HG03097 (cell line): ENCODE results near the gene TMEM72.

Experiments used
- ATAC-seq: cut with Tn5 transposase; IDR thresholded peaks from one replicate; pipeline ENCODE4 v1.9.1; 2021; ENCODE audit not compliant: unreplicated experiment, low FRiP score

TMEM72 gene

DNA sequence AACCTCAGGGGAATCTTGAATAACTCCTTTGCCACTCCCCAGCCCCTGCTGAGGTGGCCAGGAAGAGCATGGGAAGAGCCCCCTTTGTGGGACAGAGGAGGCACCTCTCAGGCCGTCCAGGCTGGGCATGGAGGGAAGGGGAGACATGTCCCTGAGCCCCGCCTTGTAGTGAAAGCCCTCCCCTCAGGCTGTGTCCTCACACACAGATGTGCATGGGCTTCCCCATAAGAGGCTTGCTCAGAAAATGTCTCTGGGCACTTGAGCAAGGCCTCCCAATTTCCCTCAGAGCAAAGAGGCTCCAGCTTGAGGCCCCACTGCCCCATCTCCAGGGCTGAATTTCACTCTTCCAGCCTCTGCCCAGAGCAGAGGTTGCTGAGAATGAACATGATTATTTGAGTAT lies 3.8 kb downstream of the TMEM72 start:
- no peak for ATAC-seq

DNA sequence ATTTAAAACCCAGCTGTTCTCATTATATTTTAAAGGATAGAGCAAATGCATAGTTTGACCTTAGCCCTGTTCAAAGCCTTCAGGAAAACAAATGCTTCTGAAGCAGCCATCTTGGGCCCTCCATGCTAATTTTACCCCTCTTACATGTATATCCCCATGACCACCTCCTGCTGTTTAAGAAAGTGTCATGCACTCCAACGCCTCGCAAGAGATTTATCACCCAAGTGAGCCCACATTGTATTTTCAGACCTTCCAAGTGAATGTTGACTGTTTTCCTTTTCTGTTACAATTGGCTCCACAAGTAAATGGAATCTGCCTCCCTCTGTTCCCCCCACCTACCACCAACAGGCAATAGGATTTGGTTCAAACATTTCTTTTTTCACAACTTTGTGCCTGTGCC lies 5.3 kb downstream of the TMEM72 start:
- ATAC-seq = no peak

DNA sequence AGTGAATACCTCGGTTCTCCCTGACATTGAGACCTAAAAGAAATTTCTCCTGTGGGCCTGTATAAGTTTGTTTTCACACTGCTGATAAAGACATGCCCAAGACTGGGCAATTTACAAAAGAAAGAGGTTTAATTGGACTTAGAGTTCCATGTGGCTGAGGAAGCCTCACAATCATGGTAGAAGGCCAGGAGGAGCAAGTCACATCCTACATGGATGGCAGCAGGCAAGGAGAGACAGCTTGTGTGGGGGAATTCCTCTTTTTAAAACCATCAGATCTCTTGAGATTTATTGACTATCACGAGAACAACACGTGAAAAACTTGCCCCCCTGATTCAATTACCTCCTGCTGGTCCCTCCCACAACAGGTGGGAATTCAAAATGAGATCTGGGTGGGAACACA lies 6.7 kb downstream of the TMEM72 start:
- no peak for ATAC-seq

- ATAC-seq = no peak
Observed at GRCh38 chr10:44920252-44920651, 9.1 kb downstream of the TMEM72 start.

GRCh38 chr10:44921061-44921460 lies 9.9 kb downstream of the TMEM72 start:
- no peak for ATAC-seq

GRCh38 chr10:44921506-44921905 lies 10.4 kb downstream of the TMEM72 start:
- no peak for ATAC-seq

GRCh38 chr10:44922021-44922420 lies 10.9 kb downstream of the TMEM72 start:
- ATAC-seq = no peak

DNA sequence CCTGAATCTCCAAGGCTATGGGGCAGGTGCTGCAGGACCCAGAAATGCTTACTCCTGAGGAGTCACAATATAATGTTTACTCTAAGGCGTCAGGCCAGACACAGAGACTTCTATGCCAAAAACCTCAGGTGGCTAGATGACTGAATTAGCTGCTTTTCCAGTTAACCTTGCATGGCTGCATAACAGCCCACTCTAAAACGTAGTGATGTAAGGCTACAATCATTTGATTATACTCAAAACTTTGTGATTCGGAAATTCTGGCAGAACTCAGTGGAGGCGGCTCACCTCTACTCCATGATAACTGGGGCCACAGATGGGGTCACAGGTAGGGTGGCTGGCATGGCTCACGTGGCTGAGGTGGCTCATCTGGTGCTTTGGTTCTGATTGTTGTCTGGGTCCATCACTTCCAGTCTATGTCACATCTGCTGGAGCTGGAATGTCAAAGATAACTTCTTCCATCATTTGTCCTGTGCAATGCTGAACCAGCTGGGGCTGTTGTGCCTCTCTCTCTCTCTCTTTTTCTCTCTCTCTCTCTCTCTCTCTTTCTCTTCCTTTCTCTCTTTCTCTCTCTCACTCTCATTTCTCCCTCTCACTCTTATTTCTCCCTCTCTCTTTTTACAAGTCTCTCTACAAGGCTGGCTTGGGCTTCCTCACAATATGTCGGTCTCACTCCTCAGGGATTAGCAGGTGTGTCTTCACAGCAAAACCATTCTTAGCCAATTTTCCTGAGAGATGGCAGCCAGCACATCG lies 11.8 kb downstream of the TMEM72 start:
- ATAC-seq = no peak

DNA sequence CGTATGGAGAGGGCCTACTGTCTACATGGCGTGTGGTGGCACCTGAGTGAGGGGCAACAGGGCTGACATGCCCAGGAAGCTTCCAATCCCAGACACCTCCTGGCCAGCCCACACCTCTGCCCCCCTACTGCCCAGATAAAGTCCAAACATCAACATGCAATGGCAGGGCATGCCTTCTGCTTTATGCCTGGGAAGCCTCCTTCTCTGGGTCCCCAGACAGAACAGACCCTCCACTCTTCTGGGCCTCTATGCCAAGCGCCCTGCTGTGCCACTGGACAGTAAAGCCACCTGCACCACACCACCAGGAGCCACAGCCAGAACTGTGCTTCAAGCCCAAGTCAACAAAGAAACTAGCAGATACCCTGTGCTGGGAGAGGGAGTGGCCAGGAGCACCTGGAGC lies 12.5 kb downstream of the TMEM72 start:
- ATAC-seq = no peak

DNA sequence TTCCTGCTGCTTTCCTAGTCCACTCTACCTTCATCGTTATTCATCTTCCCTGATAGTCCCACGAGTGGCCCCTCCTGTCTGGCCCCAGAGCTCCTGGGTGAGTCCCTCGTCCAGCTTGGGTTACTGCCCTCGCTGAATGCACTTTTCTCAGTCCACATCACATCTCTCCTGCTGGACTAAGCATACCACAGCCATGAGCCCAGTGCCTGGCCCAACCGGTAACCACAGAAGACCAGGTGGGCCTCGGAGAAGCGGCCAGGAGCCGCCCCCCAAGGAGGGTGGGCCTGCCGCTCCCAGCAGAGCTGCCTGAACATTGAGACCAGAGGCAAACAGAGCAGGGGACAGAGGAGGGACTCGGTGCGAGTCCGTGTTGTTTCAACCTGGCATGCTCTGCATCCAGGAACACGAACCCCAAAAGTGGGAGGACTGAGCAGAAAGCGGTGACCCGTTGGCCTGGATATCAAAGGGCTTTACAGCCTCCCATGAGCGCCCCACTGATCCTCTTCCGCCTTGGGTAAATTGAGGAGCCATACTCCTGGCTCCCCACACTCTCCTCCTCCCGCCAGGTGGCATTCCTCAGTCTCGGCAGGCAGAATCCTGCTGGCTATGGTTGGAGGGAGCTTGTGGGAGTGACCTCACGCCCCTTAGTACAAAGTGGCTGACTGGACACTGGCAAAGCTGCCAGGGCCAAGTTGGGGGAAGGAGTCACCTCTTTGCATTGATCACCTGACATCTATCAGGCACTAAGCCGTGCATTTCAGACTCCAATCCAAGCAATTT lies 13.3 kb downstream of the TMEM72 start:
- ATAC-seq = no peak

DNA sequence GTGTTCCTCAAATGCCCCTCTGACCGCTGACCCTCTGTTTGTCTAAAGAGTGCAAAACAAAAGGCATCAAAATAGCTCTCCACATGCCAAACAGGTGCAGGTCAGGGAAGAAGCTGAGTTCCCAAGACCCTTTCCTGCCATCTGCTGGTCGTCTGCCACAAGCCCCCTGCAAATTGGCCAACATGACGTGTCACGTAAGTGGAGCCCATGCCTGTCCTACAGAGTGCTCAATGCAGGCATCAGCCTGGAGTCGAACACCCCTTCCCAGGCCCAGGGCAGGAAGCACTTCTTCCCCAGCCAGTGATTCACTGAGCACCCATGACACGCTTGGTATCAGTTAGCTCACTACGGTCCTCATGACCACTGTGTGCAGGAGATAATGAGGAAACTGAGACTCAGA lies 14.1 kb downstream of the TMEM72 start:
- ATAC-seq = no peak

DNA sequence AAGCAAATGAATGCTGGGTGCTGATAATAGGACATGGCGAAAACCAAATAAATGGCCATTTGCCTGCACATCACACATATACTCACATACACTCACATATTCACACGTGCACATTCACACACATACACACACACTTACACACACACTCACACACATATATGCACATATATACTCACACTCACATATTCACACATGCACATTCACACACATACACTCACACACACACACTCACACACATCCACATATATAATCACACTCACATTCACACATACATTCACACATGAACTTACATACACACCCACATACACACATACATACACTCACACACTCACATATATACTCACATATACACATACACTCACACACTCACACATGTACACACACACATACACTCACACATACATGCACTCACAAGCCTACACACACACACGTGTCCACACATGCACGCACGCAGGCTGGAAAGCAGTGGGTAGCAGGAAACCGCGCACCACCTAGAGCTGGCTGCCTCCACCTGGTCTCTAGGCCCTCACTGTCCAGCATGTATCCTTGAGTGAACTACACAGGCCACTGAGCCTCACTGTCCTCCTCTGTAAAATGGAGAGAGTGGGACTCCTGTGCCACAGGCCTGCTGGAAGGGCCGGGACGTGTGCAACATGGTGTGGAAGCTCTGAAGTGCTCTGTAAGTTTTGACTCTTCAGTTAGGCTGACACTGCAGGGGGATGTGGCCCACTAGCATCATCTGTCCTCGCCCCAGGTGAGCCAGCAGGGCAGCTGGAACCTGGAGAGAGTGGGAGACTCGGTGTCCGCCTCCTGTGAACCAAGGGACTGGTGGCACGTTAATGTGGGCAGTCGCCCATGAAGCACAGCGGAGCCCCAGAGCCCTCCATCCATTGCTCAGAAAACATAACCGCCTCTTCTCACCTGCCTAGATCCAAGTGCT lies 14.9 kb downstream of the TMEM72 start:
- no peak for ATAC-seq

- ATAC-seq = no peak
Observed at GRCh38 chr10:44926751-44927351, 15.7 kb downstream of the TMEM72 start.

GRCh38 chr10:44927352-44927751 lies 16.2 kb downstream of the TMEM72 start:
- no peak for ATAC-seq

GRCh38 chr10:44928462-44928861 lies 17.3 kb downstream of the TMEM72 start:
- no peak for ATAC-seq

- no peak for ATAC-seq
Observed at GRCh38 chr10:44929356-44930255, 18.5 kb downstream of the TMEM72 start.

DNA sequence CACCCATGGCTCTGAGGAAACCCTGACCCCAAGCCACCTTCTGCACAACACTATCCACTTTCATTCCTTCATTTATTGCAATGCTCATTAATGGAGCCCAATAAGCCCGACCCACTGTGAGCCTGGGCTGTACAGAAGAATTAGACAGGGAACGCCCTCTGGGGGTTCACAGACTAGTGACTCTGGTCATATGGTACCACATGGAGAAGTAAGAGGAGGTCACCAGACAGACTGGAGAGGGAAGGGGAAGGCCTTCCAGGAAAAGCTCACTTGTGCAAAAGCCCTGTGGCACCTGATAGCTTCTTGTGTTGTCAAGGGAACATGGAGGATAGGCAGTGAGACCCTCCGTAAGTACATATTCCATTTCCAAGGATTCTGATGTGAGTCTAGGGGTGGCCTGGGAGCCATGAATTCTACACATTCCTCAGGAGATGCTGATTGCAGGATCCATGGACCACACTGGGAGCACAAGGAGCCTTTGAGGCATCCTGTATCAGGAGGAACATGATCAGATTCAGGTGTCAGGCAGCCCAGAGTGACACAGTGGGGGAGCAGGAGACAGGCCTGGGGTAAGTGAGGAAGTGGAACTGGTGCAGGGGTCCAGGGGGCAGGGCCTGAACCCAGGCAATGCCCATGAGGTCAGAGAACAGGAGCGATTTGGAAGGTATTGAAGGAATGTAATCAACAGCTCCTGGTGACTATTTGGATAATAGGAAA lies 19.9 kb downstream of the TMEM72 start:
- no peak for ATAC-seq

DNA sequence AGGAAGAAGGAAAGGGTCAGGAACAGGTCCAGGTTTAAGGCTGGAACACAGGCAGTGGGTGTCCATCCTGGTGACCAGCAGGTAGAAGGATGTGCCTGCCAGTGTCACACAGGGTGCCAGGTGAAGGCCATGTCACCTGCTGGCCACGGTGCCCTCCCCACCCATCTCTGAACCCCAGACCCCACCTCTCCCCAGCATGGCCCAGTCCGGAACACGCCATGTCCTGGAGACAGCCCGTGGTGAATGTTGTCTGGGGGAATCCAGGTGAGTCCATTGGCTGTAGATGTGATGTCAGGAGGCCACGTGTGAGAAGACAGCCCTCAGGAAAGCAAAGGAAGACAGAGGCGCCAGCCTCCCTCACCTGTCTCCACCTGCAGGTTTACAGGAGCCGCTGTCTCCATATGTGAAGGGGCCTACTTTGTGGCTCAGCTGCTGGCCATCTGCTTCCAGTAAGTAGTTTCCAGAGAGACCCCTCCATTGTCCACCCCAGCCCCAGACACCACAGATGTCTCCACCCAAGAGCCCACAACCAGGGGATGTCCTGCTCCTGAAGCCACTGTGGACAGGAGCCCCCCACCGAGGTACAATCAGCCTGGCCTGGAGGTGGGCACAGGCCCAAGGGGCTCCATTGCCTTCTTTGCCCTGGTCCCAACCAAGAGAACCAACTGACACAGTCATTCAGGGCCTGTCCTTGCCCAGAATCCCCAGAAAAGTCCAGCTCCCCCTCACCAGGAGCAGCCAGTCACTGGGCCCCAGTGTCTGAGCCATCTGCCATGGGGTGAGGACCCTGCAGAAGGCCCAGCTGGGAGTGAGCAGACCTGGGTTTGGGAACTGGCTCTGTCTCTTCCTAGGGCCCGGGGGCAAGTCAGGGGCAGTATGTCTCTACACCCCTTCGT lies 20.7 kb downstream of the TMEM72 start:
- no peak for ATAC-seq
